ENCODE measurements around the gene PRSS37.
"Not testable (repeated sequence)": the region's sequence is repeated elsewhere in the genome, so short reads cannot be mapped to it uniquely, and the experiment has no call there.

PRSS37 gene

GRCh38 chr7:141841385-141841784 lies at the start of gene PRSS37:
Gene PRSS37 (minus strand): TSS chr7:141841485. CDS start chr7:141841049, 436 bp downstream.
- no peak for DNase-seq

GRCh38 chr7:141889321-141889720 lies 48.0 kb upstream of the PRSS37 start:
- no peak for DNase-seq

GRCh38 chr7:141884539-141885225 lies 43.4 kb upstream of the PRSS37 start:
- DNase-seq, result no peak

- DNase-seq, result no peak
Observed at GRCh38 chr7:141880960-141881359, 39.7 kb upstream of the PRSS37 start.

GRCh38 chr7:141877365-141877764 lies 36.1 kb upstream of the PRSS37 start:
- DNase-seq, result no peak

- no peak for DNase-seq
Observed at GRCh38 chr7:141876371-141876770, 35.1 kb upstream of the PRSS37 start.

- no peak for DNase-seq
Observed at GRCh38 chr7:141875453-141875852, 34.2 kb upstream of the PRSS37 start.

- DNase-seq, result no peak
Observed at GRCh38 chr7:141874787-141875186, 33.5 kb upstream of the PRSS37 start.

- no peak for DNase-seq
Observed at GRCh38 chr7:141872931-141873330, 31.6 kb upstream of the PRSS37 start.

GRCh38 chr7:141866974-141867373 lies 25.7 kb upstream of the PRSS37 start:
- no peak for DNase-seq

- no peak for DNase-seq
Observed at GRCh38 chr7:141864765-141865447, 23.6 kb upstream of the PRSS37 start.

GRCh38 chr7:141860207-141860606 lies 18.9 kb upstream of the PRSS37 start:
- no peak for DNase-seq

- no peak for DNase-seq
Observed at GRCh38 chr7:141847996-141848395, 6.7 kb upstream of the PRSS37 start.

GRCh38 chr7:141844256-141844655 lies 3.0 kb upstream of the PRSS37 start:
- no peak for DNase-seq

GRCh38 chr7:141842904-141843303 lies 1.6 kb upstream of the PRSS37 start:
- no peak for DNase-seq

GRCh38 chr7:141840708-141841107 lies 577 bp downstream of the PRSS37 start:
- DNase-seq, result no peak

- DNase-seq, result no peak
Observed at GRCh38 chr7:141839256-141839655, 2.0 kb downstream of the PRSS37 start.

- peak; percentile 73 for DNase-seq
Observed at GRCh38 chr7:141838581-141838980, 2.7 kb downstream of the PRSS37 start.

- DNase-seq, result peak; percentile 8
Observed at GRCh38 chr7:141837683-141838082, 3.6 kb downstream of the PRSS37 start.

- DNase-seq, result not testable (repeated sequence)
Observed at GRCh38 chr7:141822432-141822831, 18.9 kb downstream of the PRSS37 start.

GRCh38 chr7:141820067-141820466 lies 21.2 kb downstream of the PRSS37 start:
- no peak for DNase-seq

GRCh38 chr7:141792526-141792925 lies 48.8 kb downstream of the PRSS37 start:
- DNase-seq, result no peak

GRCh38 chr7:141789917-141790316 lies 51.4 kb downstream of the PRSS37 start, which contains the start of gene TAS2R5:
Gene TAS2R5 (plus strand): TSS chr7:141790217. CDS start chr7:141790362, 145 bp downstream.
- DNase-seq, result no peak

GRCh38 chr7:141788296-141788695 lies 53.0 kb downstream of the PRSS37 start:
- no peak for DNase-seq

Data from hematopoietic multipotent progenitor cell treated with erythropoietin and hydrocortisone succinate and interleukin-3 and kit ligand, for 8 days (in vitro differentiated cells).